Measurements from ENCODE around the gene DNASE1L3.

DNASE1L3 gene

DNA sequence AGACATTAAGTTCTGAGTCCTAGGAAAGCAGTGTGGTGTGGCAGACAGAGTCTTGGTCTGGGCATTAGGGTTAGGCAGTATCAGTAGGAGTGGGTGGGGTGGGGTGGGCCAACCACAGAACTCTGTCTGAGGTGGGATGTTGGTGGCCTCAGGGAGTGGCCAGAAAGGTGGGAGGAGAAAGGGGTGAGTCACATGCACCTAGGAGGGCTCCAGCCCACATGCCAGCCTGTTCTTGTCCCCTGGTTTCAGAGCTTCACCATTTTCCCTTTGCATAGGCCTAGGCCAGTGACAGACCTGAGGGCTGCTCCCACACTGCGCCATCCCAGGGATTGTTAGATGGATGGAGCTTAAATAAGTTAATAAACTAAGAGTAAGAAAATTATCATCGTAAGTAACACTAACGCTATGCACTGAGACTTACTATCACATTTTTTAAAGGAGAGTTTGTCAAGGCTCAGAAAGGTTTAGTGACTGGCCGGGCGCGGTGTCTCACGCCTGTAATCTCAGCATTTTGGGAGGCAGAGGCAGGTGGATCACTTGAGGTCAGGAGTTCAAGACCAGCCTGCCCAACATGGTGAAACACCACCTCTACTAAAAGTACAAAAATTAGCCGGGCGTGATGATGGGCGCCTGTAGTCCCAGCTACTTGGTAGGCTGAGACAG is 33.8 kb downstream of the DNASE1L3 start:
- no peak for DNase-seq

- DNase-seq: no peak
These were observed 34.6 kb downstream of the DNASE1L3 start for GRCh38 chr3:58176185-58176530.

- no peak for DNase-seq
These were observed 35.2 kb downstream of the DNASE1L3 start for GRCh38 chr3:58175437-58176184.

DNA sequence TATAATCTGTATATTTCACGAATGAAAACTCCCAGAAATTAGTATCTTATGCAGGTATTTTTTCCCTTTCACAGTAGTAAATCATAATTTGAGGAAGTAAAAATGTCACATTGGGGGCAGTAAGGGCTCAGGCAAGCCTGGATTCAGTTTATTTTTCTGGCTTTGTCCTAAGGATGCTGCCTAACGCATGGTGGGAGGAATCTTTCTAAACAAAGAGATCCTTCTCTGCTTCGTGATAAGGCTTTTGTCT is 35.7 kb downstream of the DNASE1L3 start:
- DNase-seq: no peak

- peak; percentile 55 for DNase-seq
These were observed 36.9 kb downstream of the DNASE1L3 start for GRCh38 chr3:58173669-58174398.

DNA sequence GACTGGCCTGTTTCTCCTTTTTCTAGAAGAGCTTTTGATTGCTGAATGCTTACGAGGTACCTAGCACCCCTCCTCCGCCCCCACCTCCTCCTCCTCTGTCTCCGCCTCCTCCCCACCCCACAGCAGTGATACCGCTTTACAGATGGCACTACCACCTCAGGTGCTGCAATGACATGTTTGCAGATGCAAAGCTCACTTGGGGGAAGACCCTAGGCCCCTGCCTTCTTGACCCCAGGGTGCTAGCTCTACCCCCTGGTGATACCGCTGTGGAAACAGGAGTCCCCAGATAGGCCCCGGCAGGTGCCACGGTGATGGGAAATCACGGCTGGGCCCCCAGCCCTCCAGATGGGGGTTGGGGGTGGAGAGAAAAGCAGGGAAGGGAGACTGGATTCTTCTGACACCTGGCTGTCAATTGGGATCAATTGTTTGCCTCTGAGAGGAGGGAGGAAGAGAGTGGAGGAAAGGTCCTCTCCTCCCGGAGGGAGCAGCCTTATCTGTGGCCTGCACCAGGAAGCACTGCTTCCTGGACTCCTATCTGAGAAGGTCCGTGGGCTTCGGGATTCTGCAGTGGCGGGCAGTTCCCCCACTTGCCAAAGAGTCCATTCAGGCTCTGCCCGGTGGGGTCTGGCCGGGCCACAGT is 37.6 kb downstream of the DNASE1L3 start:
- DNase-seq: no peak

GRCh38 chr3:58171126-58171525 is 39.6 kb downstream of the DNASE1L3 start:
- DNase-seq: no peak

DNA sequence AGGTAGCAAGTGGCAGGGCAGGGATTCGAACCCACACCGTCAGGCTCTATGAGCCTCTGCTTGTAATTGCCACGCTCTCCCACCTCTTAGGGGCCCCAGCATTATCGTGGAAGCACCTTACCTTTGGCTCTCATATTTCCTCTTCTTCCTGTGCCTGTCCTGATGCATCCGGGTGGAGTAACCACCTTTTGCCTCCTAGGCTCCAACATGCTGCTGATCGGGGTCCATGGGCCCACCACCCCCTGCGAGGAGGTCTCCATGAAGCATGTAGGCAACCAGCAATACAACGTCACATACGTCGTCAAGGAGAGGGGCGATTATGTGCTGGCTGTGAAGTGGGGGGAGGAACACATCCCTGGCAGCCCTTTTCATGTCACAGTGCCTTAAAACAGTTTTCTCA is 40.4 kb downstream of the DNASE1L3 start:
- no peak for DNase-seq

DNA sequence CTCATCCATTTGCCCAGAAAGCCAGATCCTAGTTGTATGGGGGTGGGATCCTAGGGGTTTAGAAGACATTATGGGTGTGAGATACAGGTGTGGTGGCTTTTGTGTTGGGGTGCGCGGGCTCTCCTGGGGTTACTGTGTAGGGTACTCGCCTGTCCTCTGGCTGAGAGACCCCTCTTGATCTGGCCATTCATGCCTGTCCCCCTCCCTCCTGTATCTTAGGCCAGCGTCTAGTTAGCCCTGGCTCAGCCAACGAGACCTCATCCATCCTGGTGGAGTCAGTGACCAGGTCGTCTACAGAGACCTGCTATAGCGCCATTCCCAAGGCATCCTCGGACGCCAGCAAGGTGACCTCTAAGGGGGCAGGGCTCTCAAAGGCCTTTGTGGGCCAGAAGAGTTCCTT is 41.4 kb downstream of the DNASE1L3 start:
- DNase-seq: no peak

DNA sequence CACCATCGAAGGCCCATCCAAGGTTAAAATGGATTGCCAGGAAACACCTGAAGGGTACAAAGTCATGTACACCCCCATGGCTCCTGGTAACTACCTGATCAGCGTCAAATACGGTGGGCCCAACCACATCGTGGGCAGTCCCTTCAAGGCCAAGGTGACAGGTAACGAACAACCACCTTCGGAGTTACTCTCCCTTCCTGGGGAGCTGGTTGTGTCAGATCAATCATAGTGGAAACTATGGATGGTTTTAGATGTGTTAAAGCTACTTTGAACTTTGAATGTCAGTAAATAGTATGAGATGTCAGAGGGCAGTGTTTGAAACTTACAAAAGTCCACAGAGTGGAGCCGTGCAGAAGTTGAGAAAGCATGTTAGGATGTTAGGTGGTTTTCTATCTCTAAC is 42.3 kb downstream of the DNASE1L3 start:
- no peak for DNase-seq

DNA sequence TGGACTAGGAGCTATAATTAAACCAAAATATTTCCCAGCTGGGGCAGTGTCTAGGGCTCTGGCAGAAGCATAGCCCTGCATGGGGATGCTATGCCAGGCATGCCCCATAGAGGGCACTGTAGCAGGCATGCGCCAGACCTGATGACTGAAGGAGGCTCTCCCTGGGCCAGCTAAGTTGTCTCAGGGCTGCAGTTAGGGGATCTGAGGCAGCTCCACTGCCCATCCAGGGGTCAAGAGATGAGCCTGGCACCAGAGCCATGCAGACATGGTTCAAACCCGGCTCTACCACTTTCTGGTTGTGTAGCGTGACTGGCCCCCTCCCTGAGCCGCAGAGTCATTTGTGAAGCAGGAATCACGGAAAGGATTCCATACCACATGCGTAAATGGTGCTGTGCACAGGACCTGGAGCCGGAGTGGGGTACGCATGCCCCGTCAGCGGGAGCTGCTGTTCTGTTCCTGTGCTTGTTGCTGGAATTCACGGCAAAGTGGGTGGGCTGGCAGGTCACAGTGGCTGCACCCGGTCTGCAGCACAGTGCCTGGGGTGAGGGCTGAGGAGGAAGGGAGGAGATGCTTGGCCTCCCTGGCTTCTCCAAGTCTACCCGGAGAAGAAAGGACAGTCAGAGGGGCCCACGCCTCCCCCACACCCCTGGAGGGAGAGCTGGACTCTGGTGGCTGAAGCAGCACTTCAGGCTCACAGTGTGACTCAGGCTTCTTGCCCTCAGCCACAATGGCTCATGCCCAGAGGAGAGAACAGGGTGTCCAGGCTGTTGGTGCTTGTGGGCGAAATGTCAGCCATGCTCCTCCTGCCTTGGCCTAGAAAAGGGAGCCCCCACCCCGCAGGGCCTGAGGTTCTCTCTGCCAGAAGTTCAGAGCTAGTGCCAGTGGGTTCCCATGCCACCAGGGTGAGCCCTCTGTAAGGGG is 43.1 kb downstream of the DNASE1L3 start:
- DNase-seq: no peak

DNA sequence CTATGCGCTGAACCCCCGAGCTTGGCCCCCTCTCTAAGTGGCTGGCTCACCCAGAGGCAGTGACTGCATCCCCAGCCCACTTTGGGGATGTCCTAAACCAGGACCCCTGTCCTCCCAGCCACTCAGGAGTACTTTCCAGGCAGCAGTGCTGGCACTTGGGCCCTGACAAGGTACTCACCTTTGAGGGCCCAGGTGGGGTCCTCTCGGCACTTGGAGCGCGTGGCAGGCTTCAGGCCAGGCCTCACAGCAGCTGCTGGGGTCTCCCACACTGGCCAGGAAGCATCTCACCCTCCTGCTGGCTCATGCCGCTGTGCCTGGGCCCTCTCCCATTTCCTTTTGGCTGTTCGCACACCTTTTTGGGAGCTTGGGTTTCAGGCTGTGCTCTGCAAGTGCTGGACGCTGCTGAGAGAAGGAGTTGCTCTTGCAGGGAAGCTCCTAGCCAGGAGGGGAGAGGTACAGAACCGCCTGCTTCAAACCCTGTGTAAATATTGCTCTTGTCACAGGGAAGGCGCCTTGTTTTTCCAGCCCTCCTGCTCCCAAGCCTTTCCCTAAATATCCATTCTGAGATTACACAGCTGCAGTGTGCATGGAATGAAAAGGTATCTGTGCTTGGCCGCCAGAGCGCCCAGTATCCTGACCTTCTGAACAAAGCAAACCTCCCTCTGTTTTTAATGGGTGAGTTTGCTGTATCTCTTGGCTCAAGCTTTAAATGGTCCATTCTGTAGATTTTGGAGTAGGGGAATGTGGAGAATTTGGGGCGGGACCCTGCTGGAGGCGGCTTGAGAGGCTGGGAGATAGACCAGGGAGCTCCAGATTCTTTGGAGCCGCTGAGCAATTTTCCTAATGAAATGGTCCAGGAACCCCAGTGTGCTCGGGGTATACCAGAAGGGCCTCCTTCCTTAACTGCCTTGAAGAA is 45.6 kb downstream of the DNASE1L3 start:
- no peak for DNase-seq

GRCh38 chr3:58164199-58164879 is 46.4 kb downstream of the DNASE1L3 start:
- peak; percentile 77 for DNase-seq

- DNase-seq: no peak
These were observed 47.5 kb downstream of the DNASE1L3 start for GRCh38 chr3:58163234-58163633.

GRCh38 chr3:58161435-58162398 is 49.1 kb downstream of the DNASE1L3 start:
- DNase-seq: no peak

GRCh38 chr3:58160399-58160798 is 50.4 kb downstream of the DNASE1L3 start:
- DNase-seq: no peak

DNA sequence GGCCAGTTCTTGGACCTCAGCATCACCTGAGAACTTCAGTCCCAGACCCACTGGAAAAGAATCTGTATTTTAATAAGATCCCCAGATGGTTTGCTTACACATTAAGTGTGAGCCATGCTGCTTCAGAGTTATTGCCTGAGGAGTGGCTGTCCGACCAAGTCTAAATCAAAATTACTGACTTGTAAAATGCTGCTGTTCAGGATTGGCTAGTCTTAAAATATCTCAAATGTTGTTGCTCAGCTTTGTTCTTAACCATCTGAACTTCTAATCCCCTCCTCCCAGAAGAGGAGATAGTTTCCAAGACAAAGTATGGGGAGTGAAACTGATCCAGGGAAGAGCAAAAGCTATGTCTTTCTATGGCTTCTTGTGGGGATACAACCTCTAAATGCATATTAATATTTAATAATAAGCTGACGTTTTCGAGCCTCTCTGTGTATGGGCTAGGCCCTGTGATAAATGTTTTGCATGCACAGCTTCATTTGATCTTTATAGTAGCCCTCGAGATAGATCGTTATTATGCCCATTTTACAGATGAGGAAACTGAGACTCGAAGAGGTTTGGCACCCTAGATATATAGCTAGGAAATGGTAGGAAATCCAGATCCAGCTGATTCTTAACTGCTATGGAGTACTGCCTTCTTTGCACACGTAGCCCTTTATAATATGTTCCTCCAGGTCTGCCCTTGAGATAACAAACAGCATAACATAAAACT is 52.2 kb downstream of the DNASE1L3 start:
- DNase-seq: no peak

- no peak for DNase-seq
These were observed 53.1 kb downstream of the DNASE1L3 start for GRCh38 chr3:58157700-58158099.

DNA sequence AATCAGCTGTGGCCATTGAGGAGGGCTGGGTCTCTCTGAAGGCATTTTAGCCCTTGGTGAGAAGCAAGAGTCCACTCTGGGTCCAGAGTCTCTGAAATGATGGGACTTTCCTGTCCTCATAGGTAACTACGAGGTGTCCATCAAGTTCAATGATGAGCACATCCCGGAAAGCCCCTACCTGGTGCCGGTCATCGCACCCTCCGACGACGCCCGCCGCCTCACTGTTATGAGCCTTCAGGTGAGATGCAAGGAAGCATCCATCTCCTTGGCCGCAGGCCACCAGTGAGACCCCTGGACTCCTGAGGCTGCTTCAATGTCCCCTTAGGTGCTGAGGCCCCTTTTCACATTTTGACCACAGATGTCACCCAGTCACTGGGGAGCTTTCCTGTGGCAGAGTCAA is 54.9 kb downstream of the DNASE1L3 start:
- no peak for DNase-seq

All from COR-L47 (cell line).